Measurements from ENCODE around the gene CACNA1F. TPM values are rescaled to one million over a fixed set of nuclear protein-coding genes. Genes with fewer than 3 reads are reported as not detected.

CACNA1F gene
- total and polyA plus RNA-seq, 3 experiments from 2014 or later = 0.24 to 0.61 TPM; not detected in 1

DNA sequence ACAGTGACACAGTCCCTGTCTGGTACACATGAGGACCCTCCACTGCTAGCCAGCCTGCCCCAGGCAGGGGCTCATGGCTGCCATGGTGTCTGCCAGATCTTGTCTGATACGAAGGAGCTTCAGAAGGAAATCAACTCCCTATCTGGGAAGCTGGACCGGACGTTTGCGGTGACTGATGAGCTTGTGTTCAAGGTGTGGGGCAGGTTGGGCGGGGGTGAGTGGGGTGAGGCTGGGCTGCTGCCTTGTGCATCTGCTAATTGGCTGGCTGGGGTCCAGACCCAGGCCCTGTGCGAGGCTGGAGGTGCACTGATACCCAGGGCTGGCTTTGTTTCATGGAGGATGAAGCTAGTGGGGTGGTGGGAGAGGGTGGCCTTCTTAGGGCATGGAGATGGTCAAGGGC is 15.9 kb upstream of the CACNA1F start:
- H3K4me3 ChIP-seq (ENCODE audit: low read length) = no peak overlapping the region
- peaks cover 0 to 6% of the 10 kb centered on the region in 2 donors for H3K27me3 Mint-ChIP-seq
- H3K36me3 Mint-ChIP-seq = peaks cover 0 to 55% (median 3%) of the 10 kb centered on the region in 3 donors
- POLR2A ChIA-PET = no interaction called here
- no peaks in the 10 kb centered on the region for H3K9me3 Mint-ChIP-seq
- H3K4me3 Mint-ChIP-seq = no peak overlapping the region
- no peaks in the 10 kb centered on the region for H3K36me3 ChIP-seq (ENCODE audit: insufficient read depth, low read length)
- H3K27ac Mint-ChIP-seq = no peak overlapping the region
- no peak overlapping the region for H3K27ac ChIP-seq (ENCODE audit: low read depth, low read length)
- peaks cover 5 to 8% (median 7%) of the 10 kb centered on the region in 3 donors for H3K4me1 Mint-ChIP-seq
- H3K9me3 ChIP-seq (ENCODE audit: low read length) = no peaks in the 10 kb centered on the region
- H3K4me1 ChIP-seq (ENCODE audit: insufficient read depth, low read length) = no peaks in the 10 kb centered on the region
- CTCF ChIA-PET = no interaction called here
- DNase-seq = no peak
- no peaks in the 10 kb centered on the region for H3K27me3 ChIP-seq (ENCODE audit: insufficient read depth, low read length, poor library complexity, severe bottlenecking)

- H3K36me3 Mint-ChIP-seq = peaks cover 0 to 63% (median 5%) of the 10 kb centered on the region in 3 donors
- ChIA-PET CTCF (interaction anchor here (1.1 kb wide), 1 partner anchor 43 kb away, joined by 4 read pairs; no protein-coding TSS in a partner anchor), POLR2A (interaction anchor here (0.6 kb wide), 1 partner anchor 283 kb away, joined by 4 read pairs; no protein-coding TSS in a partner anchor)
- H3K36me3 ChIP-seq (ENCODE audit: insufficient read depth, low read length) = no peaks in the 10 kb centered on the region
- H3K9me3 ChIP-seq (ENCODE audit: low read length) = no peaks in the 10 kb centered on the region
- no peak for DNase-seq
- H3K9me3 Mint-ChIP-seq = no peaks in the 10 kb centered on the region
- peaks cover 0 to 6% of the 10 kb centered on the region in 2 donors for H3K27me3 Mint-ChIP-seq
- H3K4me1 ChIP-seq (ENCODE audit: insufficient read depth, low read length) = no peaks in the 10 kb centered on the region
- no peak overlapping the region for H3K4me3 ChIP-seq (ENCODE audit: low read length)
- H3K27me3 ChIP-seq (ENCODE audit: insufficient read depth, low read length, poor library complexity, severe bottlenecking) = no peaks in the 10 kb centered on the region
- H3K4me1 Mint-ChIP-seq = peaks cover 5 to 8% (median 7%) of the 10 kb centered on the region in 3 donors
- H3K4me3 Mint-ChIP-seq = no peak overlapping the region
- no peak overlapping the region for H3K27ac ChIP-seq (ENCODE audit: low read depth, low read length)
- H3K27ac Mint-ChIP-seq = peak overlapping the region in 1 of 8 donors; percentile 23
Measured at GRCh38 chrX:49247916-49248811, 15.0 kb upstream of the CACNA1F start.

DNA sequence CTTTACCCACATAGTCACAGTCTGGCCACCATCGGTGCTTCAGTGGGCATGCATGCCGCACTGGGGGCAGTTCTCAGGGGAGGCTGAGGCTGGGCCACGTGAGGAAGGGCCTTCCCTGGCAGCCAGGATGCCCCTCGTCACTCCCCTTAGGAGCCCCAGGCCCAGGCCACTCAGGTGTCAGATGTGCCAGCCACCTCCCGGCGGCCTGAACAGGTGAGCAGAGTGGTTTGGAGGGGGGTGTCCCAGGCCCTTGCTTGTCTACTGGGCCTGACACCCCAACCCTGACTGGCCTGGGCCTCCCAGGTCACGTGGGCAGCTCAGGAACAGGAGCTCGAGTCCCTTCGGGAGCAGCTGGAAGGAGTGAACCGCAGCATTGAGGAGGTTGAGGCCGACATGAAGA is 14.2 kb upstream of the CACNA1F start:
- H3K36me3 Mint-ChIP-seq = peaks cover 0 to 66% (median 5%) of the 10 kb centered on the region in 3 donors
- H3K9me3 Mint-ChIP-seq = no peaks in the 10 kb centered on the region
- no peak overlapping the region for H3K4me3 ChIP-seq (ENCODE audit: low read length)
- no peaks in the 10 kb centered on the region for H3K4me1 ChIP-seq (ENCODE audit: insufficient read depth, low read length)
- no peak for DNase-seq
- H3K27ac ChIP-seq (ENCODE audit: low read depth, low read length) = no peak overlapping the region
- ChIA-PET CTCF (no interaction called here), POLR2A (interaction anchor here (0.6 kb wide), 1 partner anchor 282 kb away, joined by 4 read pairs; no protein-coding TSS in a partner anchor)
- H3K27me3 ChIP-seq (ENCODE audit: insufficient read depth, low read length, poor library complexity, severe bottlenecking) = no peaks in the 10 kb centered on the region
- no peak overlapping the region for H3K27ac Mint-ChIP-seq
- peaks cover 5 to 8% (median 7%) of the 10 kb centered on the region in 3 donors for H3K4me1 Mint-ChIP-seq
- H3K36me3 ChIP-seq (ENCODE audit: insufficient read depth, low read length) = no peaks in the 10 kb centered on the region
- H3K4me3 Mint-ChIP-seq = no peak overlapping the region
- no peaks in the 10 kb centered on the region for H3K9me3 ChIP-seq (ENCODE audit: low read length)
- H3K27me3 Mint-ChIP-seq = peaks cover 0 to 6% of the 10 kb centered on the region in 2 donors

DNA sequence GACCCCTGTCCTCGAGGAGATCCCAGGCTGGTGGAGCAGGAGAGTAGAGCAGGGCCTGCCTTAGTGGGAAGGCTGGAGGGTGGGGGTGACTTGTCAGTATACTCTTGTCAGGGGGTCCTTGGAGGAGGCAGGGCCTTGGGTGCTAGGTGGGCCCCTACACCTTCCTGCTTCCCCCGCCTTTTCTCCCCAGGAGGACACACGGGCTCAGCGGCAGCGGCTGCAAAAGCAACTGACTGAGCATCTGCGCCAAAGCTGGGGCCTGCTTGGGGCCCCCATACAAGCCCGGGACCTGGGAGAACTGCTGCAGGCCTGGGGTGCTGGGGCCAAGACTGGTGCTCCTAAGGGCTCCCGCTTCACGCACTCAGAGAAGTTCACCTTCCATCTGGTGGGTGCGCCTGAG is 13.4 kb upstream of the CACNA1F start:
- Histone ChIP-seq H3K4me3 (ENCODE audit: low read length) (no peak overlapping the region), H3K27ac (ENCODE audit: low read depth, low read length) (no peak overlapping the region), H3K4me1 (ENCODE audit: insufficient read depth, low read length) (no peaks in the 10 kb centered on the region), H3K9me3 (ENCODE audit: low read length) (no peaks in the 10 kb centered on the region), H3K36me3 (ENCODE audit: insufficient read depth, low read length) (no peaks in the 10 kb centered on the region), H3K27me3 (ENCODE audit: insufficient read depth, low read length, poor library complexity, severe bottlenecking) (no peaks in the 10 kb centered on the region)
- Mint-ChIP-seq H3K27ac (no peak overlapping the region), H3K4me3 (no peak overlapping the region), H3K27me3 (peaks cover 0 to 6% of the 10 kb centered on the region in 2 donors), H3K36me3 (peaks cover 0 to 68% (median 5%) of the 10 kb centered on the region in 3 donors), H3K4me1 (peaks cover 5 to 8% (median 7%) of the 10 kb centered on the region in 3 donors), H3K9me3 (no peaks in the 10 kb centered on the region)
- DNase-seq = no peak
- ChIA-PET POLR2A (no interaction called here), CTCF (no interaction called here)

GRCh38 chrX:49244207-49244606 is 11.1 kb upstream of the CACNA1F start:
- no peak overlapping the region for H3K27ac ChIP-seq (ENCODE audit: low read depth, low read length)
- peaks cover 5% of the 10 kb centered on the region for H3K4me1 ChIP-seq (ENCODE audit: insufficient read depth, low read length)
- CTCF ChIA-PET = no interaction called here
- Mint-ChIP-seq H3K9me3 (no peaks in the 10 kb centered on the region), H3K4me1 (peaks cover 4 to 14% (median 6%) of the 10 kb centered on the region in 3 donors), H3K4me3 (peak overlapping the region in 1 of 7 donors; percentile 15), H3K27me3 (peaks cover 0 to 2% of the 10 kb centered on the region in 2 donors), H3K36me3 (peaks cover 0 to 71% (median 5%) of the 10 kb centered on the region in 3 donors), H3K27ac (peak overlapping the region in 1 of 8 donors; percentile 19)
- H3K27me3 ChIP-seq (ENCODE audit: insufficient read depth, low read length, poor library complexity, severe bottlenecking) = no peaks in the 10 kb centered on the region
- POLR2A ChIA-PET = no interaction called here
- no peaks in the 10 kb centered on the region for H3K9me3 ChIP-seq (ENCODE audit: low read length)
- no peak overlapping the region for H3K4me3 ChIP-seq (ENCODE audit: low read length)
- H3K36me3 ChIP-seq (ENCODE audit: insufficient read depth, low read length) = no peaks in the 10 kb centered on the region
- DNase-seq = no peak

- no peak overlapping the region for H3K27ac Mint-ChIP-seq
- peaks cover 0 to 65% (median 5%) of the 10 kb centered on the region in 3 donors for H3K36me3 Mint-ChIP-seq
Measured at GRCh38 chrX:49243166-49243565, 10.0 kb upstream of the CACNA1F start.

GRCh38 chrX:49242545-49243066 is 9.5 kb upstream of the CACNA1F start:
- Histone ChIP-seq H3K4me3 (ENCODE audit: low read length) (no peak overlapping the region), H3K9me3 (ENCODE audit: low read length) (no peaks in the 10 kb centered on the region), H3K36me3 (ENCODE audit: insufficient read depth, low read length) (no peaks in the 10 kb centered on the region), H3K27me3 (ENCODE audit: insufficient read depth, low read length, poor library complexity, severe bottlenecking) (no peaks in the 10 kb centered on the region), H3K4me1 (ENCODE audit: insufficient read depth, low read length) (peaks cover 6% of the 10 kb centered on the region), H3K27ac (ENCODE audit: low read depth, low read length) (no peak overlapping the region)
- H3K4me3 Mint-ChIP-seq = no peak overlapping the region
- peaks cover 0 to 2% of the 10 kb centered on the region in 2 donors for H3K27me3 Mint-ChIP-seq
- POLR2A ChIA-PET = no interaction called here
- peak overlapping the region in 2 of 8 donors; percentile 27 to 81 for H3K27ac Mint-ChIP-seq
- DNase-seq = no peak
- H3K9me3 Mint-ChIP-seq = no peaks in the 10 kb centered on the region
- peaks cover 4 to 16% (median 6%) of the 10 kb centered on the region in 3 donors for H3K4me1 Mint-ChIP-seq
- H3K36me3 Mint-ChIP-seq = peaks cover 0 to 62% (median 5%) of the 10 kb centered on the region in 3 donors
- CTCF ChIA-PET = no interaction called here

More at GRCh38 chrX:49243166-49243565, 10.0 kb upstream of the CACNA1F start:
- Mint-ChIP-seq H3K4me1 (peaks cover 4 to 15% (median 6%) of the 10 kb centered on the region in 3 donors), H3K9me3 (no peaks in the 10 kb centered on the region), H3K27me3 (peaks cover 0 to 2% of the 10 kb centered on the region in 2 donors), H3K4me3 (no peak overlapping the region)
- DNase-seq = no peak
- CTCF ChIA-PET = no interaction called here
- Histone ChIP-seq H3K9me3 (ENCODE audit: low read length) (no peaks in the 10 kb centered on the region), H3K27ac (ENCODE audit: low read depth, low read length) (no peak overlapping the region), H3K27me3 (ENCODE audit: insufficient read depth, low read length, poor library complexity, severe bottlenecking) (no peaks in the 10 kb centered on the region), H3K4me3 (ENCODE audit: low read length) (no peak overlapping the region), H3K4me1 (ENCODE audit: insufficient read depth, low read length) (peaks cover 6% of the 10 kb centered on the region), H3K36me3 (ENCODE audit: insufficient read depth, low read length) (no peaks in the 10 kb centered on the region)
- POLR2A ChIA-PET = no interaction called here

DNA sequence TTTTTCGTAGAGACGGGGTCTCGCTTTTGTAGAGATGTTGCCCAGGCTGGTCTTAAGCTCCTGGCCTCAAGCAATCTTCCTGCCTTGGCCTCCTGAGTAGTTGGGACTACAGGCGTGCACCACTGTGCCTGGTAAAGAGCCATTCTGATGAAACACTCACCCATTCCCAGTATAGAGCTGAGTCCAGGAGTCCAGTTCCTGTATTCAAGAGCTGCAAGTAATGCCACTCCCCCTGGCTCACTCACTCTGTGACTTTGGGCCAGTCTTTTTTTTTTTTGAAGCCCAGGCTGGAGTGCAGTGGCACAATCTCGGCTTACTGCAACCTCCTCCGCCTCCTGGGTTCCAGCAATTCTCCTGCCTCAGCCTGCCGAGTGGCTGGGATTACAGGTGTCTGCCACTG is 5.6 kb upstream of the CACNA1F start:
- H3K36me3 ChIP-seq (ENCODE audit: insufficient read depth, low read length) = no peaks in the 10 kb centered on the region
- H3K27me3 Mint-ChIP-seq = no peaks in the 10 kb centered on the region
- ChIA-PET POLR2A (no interaction called here), CTCF (no interaction called here)
- H3K4me1 Mint-ChIP-seq = peaks cover 16 to 35% (median 27%) of the 10 kb centered on the region in 3 donors
- H3K27ac ChIP-seq (ENCODE audit: low read depth, low read length) = no peak overlapping the region
- DNase-seq = no peak
- peaks cover 24% of the 10 kb centered on the region for H3K4me1 ChIP-seq (ENCODE audit: insufficient read depth, low read length)
- no peaks in the 10 kb centered on the region for H3K9me3 Mint-ChIP-seq
- no peaks in the 10 kb centered on the region for H3K9me3 ChIP-seq (ENCODE audit: low read length)
- H3K36me3 Mint-ChIP-seq = peaks cover 0 to 38% (median 0%) of the 10 kb centered on the region in 3 donors
- H3K4me3 Mint-ChIP-seq = no peak overlapping the region
- H3K27ac Mint-ChIP-seq = peak overlapping the region in 1 of 8 donors; percentile 40
- no peaks in the 10 kb centered on the region for H3K27me3 ChIP-seq (ENCODE audit: insufficient read depth, low read length, poor library complexity, severe bottlenecking)
- H3K4me3 ChIP-seq (ENCODE audit: low read length) = no peak overlapping the region

Data from CD8-positive, alpha-beta memory T cell (primary cell).